Right kidney (tissue), 9 donors: Measurements from ENCODE around the gene CETP.

Experiments
- DNase-seq: peaks from one replicate; pipeline ENCODE4 v3.0.0-alpha.2; 2016
- long read RNA-seq, 8 donors: transcript quantifications; one replicate each; lab custom pipeline, GENCODE V29; 2026

CETP gene, protein sequence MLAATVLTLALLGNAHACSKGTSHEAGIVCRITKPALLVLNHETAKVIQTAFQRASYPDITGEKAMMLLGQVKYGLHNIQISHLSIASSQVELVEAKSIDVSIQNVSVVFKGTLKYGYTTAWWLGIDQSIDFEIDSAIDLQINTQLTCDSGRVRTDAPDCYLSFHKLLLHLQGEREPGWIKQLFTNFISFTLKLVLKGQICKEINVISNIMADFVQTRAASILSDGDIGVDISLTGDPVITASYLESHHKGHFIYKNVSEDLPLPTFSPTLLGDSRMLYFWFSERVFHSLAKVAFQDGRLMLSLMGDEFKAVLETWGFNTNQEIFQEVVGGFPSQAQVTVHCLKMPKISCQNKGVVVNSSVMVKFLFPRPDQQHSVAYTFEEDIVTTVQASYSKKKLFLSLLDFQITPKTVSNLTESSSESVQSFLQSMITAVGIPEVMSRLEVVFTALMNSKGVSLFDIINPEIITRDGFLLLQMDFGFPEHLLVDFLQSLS
- long read RNA-seq, donor 1, partial matches to known transcripts = 0 of 3 reads
- long read RNA-seq, donor 1, other reads (novel, unspliced or antisense) = 0 of 3 reads
- long read RNA-seq, donor 2 = 0 reads
- long read RNA-seq, donor 3, partial matches to known transcripts = 0 of 3 reads
- long read RNA-seq, donor 3, other reads (novel, unspliced or antisense) = 0 of 3 reads
- long read RNA-seq, donor 4, partial matches to known transcripts = 0 of 5 reads
- long read RNA-seq, donor 4, other reads (novel, unspliced or antisense) = 0 of 5 reads
- long read RNA-seq, donor 5, partial matches to known transcripts = 0 of 2 reads
- long read RNA-seq, donor 5, other reads (novel, unspliced or antisense) = 0 of 2 reads
- long read RNA-seq, donor 6, partial matches to known transcripts = 0 of 3 reads
- long read RNA-seq, donor 6, other reads (novel, unspliced or antisense) = 0 of 3 reads
- long read RNA-seq, donor 7 = 0 reads
- long read RNA-seq, donor 8, partial matches to known transcripts = 0 of 1 reads
- long read RNA-seq, donor 8, other reads (novel, unspliced or antisense) = 0 of 1 reads

GRCh38 chr16:56961851-56962281 is at the start of gene CETP:
Gene CETP (plus strand): TSS chr16:56961950. CDS start chr16:56961980, 30 bp downstream.
- DNase-seq = no peak

GRCh38 chr16:56912746-56913708 is 48.7 kb upstream of the CETP start:
- no peak for DNase-seq

DNA sequence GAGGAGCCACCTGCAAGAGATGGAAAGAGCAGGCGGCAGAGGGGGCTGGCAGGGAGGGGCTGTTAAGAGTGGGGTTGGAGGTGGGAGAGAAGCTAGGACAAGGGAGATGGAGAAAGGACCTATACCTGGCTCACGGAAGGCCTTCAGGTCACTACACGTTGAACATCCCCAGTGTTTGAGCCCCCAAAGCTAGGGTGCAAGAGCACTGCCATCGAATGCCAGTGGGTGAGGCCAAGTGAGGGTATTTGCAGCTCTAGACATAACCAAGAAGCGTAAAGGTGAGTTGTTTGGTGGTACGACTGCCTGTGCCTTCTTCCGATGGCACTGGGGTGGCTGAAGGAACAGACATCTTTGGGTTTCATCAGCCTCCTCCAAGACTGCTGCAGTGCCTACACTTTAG is 46.9 kb upstream of the CETP start:
- no peak for DNase-seq

DNA sequence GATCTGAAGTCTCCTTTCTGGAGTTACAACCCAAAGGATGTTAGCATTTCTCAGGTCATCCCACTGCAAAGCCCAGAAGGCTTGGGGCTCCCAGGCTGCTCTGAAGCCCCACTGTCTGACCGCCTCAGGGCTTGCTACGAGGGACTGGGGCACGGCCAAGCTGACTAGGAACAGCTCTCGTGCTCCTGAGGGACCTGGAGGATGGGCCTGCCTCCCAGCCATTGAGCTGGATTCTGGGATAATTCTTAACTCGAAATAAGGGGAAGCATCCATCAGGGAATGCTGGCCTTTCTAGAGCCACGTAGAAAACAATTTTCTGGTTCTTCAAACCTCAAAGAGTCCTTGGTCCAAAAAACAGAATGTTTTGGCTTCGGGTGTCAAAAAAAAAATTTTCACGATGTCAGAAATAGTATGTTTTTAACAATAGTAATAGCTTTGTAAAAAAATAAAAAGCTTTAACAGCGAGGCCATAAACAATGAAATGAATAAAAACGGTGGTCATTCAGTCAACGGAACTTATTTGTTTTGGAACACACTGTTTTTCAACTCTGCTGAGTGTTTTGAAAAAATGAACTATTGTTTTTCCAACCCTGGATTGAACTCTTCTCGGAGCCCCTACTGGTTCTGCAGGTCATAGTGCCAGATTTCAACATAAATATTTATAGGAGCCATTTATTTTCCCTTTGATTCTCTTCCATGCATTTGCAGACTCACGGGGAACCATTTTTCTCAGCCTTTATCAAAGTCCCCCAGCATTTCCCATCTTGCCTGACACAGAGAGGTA is 46.2 kb upstream of the CETP start:
- peak; percentile 50 for DNase-seq

GRCh38 chr16:56916571-56917403 is 45.0 kb upstream of the CETP start:
- no peak for DNase-seq

- DNase-seq = no peak
Observed at GRCh38 chr16:56918467-56919012, 43.2 kb upstream of the CETP start.

DNA sequence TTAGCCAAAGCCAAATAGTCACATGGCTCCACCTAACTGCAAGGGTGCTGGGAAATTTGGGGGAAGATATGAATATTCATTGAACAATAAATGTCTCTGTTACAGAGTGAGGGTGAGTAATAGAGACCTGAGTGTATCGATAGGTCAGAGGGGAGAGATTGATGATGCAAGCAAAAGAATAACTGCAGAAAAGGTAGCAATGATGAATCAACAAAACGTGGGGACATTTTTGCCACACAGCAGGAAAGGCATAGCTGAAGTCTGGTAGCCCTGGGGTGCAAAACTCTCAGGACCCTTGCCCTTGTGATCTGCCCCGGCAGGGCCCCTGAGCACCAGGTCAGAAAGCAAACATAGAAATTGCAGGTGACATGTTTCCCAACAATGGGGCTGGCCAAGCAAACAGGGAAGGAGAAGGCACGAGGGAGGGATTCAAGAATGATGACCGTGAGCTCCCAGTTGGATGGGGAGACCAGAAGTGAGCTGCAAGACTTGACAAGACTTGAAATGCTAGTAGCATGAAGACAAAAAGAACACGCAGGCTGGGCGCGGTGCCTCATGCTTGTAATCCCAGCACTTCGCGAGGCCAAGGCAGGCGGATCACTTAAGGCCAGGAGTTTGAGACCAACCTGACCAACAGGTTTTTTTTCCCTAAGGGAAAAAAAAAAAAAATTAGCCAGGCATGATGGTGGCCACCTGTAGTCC is 42.5 kb upstream of the CETP start:
- no peak for DNase-seq

DNA sequence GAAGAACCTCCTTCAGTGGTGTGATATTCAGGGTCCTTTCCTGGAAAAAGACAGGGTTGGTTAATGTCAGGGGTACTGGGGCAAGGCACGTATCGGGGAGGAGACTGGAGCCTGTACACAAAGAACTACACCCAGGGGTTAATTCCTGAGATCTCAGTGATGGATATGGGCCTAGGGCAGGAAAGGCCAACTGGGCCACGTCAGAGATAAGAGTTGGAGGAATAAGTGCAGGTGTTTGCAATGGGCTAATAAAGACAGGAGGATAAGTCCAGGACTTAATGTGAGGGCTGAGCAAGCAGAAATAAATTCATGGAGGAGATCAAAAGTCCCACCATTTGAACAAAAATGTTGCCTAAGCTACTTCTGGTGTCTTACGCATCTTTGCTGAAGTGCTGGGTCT is 40.2 kb upstream of the CETP start:
- no peak for DNase-seq

DNA sequence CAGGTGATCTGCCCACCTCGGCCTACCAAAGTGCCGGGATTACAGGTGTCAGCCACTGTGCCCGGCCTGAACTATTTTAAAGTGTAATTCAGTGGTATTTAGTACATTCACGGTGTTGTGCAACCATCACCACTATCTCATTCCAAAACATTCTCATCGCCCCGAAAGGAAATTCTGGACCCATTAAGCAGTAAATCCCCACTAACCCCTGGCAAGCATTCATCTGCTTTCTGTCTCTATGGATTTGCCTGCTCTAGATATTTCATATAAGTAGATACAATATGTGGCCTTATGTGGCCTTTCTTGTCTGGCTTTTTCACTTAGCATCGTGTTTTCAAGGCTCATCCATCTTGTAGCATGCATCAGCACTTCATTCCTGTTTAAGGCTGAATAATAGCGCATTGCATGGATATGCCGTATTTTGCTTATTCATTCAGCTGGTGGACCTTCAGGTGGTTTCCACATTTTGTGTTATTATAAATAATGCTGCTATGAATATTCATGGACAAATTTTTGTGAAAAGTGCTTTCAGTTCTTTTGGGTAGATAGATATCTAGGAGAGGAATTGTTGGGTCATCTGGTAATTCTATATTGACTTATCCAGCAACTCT is 38.2 kb upstream of the CETP start:
- no peak for DNase-seq

- no peak for DNase-seq
Observed at GRCh38 chr16:56927471-56927870, 34.3 kb upstream of the CETP start.

- no peak for DNase-seq
Observed at GRCh38 chr16:56929639-56930038, 32.1 kb upstream of the CETP start.

GRCh38 chr16:56930486-56931270 is 31.1 kb upstream of the CETP start:
- peak; percentile 51 for DNase-seq

DNA sequence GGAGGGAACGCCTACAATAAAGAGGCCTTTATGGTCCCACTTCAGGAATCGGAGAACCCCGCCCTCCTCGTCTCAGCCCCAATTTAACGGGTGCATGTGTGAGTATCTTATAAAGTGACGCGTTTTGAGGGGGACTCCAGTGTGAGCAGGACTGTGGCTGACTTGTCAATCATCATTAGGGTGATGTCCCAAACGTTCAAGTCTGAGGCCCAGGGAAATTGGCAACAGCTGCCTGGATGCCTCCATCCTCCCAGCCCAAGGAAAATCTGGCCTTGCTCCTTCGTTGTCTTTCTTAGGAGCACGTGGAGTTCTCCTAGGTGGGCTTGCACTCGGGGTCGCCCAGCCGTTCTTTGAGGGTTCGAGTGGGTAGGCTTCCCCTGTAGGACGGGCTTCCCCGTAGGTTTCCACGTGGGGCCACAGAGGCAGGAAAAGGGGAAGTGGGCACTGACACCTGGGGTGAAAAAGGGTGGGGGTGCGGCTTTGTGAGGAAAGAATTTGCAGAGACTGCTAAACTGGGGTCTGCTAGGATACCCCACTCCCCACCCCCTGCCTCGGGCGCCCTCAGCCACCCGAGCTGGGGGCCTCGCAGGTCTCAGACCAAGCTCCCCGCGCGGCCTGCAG is 30.4 kb upstream of the CETP start:
- DNase-seq = no peak

- DNase-seq = peak; percentile 93
Observed at GRCh38 chr16:56931892-56932720, 29.6 kb upstream of the CETP start, which contains the start of gene HERPUD1. Gene HERPUD1 (plus strand): TSS chr16:56932142. CDS start chr16:56932245, 103 bp downstream.

- peak; percentile 84 for DNase-seq
Observed at GRCh38 chr16:56932721-56933619, 28.8 kb upstream of the CETP start.
